ENCODE measurements around the gene DIAPH3.

DNA sequence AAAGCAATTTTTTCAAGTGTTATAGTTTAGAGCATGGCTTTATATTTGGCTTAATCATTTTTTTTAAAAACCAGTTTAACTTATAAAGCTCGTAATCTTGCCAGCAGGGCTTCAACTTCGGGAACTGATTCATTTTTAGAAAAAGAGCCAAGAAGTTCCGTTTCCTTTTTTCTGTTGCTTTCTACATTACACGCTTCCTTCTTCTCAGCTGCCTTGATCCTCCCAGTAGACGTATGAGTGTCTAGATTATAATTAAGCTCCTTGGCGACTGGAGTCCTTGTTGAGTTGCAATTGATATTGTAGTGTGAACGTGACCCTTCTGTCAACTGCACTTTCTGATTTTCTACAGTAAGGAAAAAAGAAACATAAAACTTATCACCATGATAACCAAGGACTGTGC is 497.2 kb downstream of the DIAPH3 start:
- TF ChIP-seq, protein P1, sequence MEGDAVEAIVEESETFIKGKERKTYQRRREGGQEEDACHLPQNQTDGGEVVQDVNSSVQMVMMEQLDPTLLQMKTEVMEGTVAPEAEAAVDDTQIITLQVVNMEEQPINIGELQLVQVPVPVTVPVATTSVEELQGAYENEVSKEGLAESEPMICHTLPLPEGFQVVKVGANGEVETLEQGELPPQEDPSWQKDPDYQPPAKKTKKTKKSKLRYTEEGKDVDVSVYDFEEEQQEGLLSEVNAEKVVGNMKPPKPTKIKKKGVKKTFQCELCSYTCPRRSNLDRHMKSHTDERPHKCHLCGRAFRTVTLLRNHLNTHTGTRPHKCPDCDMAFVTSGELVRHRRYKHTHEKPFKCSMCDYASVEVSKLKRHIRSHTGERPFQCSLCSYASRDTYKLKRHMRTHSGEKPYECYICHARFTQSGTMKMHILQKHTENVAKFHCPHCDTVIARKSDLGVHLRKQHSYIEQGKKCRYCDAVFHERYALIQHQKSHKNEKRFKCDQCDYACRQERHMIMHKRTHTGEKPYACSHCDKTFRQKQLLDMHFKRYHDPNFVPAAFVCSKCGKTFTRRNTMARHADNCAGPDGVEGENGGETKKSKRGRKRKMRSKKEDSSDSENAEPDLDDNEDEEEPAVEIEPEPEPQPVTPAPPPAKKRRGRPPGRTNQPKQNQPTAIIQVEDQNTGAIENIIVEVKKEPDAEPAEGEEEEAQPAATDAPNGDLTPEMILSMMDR (conservative IDR thresholded peaks at IDR 0.05) = no peak
- no peak for TF ChIP-seq ZFX (IDR thresholded peaks at IDR 0.05)

All from C4-2B (cell line).